GM21825 (cell line): Measurements from ENCODE around the gene RNF187.
"Not testable (repeated sequence)": the region's sequence is repeated elsewhere in the genome, so short reads cannot be mapped to it uniquely, and the experiment has no call there.

Experiments used
- ATAC-seq: cut with Tn5 transposase; IDR thresholded peaks from one replicate; pipeline ENCODE4 v1.9.1; 2021; ENCODE audit warnings: mild to moderate bottlenecking, moderate library complexity; ENCODE audit not compliant: unreplicated experiment

The RNF187 gene

DNA sequence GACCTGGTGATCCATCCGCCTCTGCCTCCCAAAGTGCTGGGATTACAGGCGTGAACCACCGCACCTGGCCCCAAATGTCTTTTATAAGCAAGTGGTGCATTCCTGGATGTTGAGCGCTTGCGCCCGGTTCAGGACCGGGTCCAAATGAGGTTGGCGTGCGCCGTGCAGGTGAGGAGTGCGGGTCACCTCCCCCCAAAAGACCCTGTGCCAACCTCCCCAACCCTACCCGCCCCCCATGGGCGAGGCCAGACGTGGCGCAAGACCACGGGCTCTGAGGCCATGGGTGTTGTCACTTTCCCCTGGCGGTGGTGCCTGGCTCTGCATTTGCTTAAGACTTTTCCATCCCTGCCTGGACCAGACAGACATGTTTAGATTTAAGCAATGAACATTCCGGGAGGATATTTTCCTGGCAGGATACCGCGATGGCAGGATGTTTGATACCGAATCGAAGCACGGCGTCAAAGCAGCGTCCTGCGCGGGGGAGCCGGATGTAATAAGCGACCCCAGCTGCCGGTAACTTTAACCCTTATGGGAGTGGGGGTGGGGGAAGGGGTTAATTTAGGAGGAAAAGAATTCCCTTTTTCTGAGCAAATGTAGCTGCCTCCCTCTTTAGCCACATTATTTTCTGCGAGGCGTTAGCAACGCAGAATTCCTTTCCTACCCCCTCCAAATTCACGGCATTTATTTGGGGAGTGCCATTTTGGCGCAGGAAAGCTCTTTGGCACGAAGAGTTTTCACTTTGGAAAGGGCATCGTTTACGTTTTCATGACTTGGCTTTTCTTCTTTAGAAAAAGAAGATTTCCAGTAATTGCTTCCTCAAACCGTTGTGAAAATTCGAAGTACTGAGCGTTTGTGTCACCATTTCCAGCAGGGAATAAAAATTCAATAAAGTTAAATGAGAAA, 27.8 kb upstream of the RNF187 start:
- ATAC-seq, result peak; percentile 28

DNA sequence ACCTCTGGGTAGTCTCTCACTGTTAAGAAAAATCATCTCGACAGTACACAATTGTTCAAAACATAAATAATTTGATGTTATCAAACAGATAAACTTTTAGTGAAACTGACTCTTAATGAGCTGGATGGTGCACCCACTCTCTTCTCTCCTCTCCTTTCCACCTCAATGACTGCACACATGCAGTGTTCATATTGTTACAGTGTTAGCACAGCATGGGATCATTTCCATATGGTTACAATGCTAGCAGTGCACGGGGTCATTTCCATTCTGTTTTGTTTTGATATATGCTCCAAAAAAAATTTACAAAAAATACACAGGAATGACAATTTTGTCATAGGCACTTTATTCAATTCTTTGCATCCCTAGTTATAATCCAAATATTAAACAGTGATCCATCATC, 26.4 kb upstream of the RNF187 start:
- no peak for ATAC-seq

DNA sequence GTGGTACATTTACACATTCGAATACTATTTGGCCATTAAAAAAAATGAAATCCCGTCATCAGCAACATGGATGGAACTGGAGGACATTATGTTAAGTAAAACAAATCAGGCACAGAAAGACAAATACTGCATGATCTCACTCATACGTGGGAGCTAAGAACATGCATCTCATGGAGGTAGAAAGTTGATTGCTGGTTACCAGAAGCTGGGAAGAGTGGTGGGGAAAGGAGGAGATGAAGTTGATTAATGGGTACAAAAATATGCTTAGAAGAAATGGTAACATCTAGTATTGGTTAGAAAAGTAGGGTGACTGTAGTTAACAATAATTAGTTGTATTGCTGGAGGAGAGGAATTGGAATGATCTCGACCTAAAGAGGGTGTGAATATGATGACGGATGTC, 24.6 kb upstream of the RNF187 start:
- ATAC-seq, result no peak

DNA sequence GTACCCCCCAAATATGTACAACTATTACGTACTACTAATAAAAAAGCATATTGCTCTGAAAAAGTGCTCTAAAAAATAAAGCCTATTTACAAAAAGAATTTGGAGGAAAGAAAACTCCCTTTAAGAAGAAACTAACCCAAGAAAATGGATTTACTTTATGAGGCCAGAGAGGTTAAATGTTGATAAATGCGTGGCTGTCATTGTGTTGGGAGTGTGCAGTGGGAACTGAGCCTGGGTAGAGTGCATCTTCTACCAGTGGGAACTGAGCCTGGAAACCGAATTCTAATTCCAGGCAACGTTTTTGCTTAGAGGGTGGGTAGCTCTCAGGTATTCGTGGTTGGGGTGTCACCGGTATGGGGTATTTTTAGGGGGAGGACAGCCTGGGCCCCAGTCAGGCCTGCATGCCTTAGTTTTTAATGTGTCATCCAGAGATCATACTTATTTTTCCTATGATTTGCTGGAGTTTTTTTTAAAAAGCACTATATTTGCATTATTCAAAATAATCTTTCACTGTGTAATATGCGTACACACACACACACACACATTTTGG, 24.1 kb upstream of the RNF187 start:
- ATAC-seq, result no peak

DNA sequence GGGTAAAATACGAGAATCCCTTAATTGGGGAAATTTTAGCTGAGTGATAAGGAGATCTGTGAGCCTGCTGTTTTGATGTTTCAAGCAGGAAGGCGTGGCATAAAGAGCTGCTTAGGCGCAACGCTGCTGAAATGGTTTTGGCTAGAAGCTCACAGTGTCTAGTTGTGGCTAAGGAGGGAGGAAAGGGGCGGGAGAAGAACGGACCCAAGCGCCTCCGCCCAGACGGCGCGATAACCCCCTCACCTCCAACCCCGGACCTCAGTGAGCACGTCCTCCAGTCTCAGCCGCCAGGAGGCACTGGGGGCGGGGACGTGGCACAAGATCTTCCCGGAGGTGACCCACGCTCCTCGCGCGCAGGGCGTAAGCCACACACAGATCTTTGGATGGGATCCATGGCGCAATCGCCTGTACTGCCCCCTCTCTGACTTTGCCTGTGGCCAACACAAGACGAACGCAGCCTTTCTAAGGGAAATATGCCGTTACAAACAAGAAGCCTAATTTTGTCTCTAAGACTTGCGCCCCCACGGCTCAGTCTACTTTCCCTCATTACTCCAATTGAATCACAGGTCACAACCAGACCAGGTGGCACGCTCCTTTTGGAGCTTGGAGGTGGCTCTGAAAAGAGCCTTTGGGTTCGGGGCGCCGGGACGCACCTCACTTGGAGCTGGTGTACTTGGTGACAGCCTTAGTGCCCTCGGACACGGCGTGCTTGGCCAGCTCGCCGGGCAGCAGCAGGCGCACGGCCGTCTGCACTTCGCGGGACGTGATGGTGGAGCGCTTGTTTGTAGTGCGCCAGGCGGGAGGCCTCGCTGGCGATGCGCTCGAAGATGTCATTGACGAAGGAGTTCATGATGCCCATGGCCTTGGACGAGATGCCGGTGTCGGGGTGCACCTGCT, 23.4 kb upstream of the RNF187 start:
- ATAC-seq, result peak; percentile 53

DNA sequence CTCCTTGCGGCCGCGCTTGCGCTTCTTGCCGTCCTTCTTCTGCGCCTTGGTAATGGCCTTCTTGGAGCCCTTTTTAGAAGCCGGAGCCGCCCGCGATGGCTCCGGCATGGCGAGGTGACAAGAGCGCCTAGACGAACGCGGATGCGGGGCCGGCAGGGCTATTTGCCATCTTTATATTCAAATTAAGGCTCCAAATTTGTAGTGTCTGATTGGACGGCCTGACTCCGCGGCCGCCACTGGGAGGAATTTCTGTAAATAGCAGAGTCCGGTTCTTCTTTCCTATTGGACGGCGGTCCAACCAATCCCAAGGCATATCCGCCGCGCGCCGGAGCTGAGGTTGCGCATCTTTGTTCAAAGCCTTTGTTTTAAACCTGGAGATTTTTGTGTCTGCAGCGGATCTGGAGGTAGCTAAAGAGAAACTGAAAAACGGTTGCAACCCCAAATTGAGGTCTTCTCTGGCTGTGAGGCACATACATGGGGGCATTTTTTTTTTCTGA, 22.6 kb upstream of the RNF187 start:
- ATAC-seq, result peak; percentile 75

DNA sequence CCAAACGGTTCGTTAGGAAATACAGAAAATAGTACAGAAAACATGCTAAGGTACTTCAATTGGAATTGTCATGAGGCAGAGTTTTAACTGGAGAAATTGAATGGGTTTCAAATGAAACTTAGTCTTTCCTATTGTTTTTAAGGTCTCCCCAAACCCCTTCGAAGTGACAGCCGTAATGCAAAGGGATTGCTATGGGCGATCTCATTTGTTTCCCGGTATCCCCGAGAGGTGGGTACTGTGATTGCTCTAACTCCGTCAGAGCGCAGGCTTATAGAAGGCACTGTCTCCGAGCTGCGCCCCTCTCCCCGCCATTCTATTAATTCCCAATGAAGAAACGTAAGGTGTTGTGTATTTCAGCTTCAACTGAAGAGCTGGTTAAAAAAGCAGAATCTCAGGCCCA, 22.0 kb upstream of the RNF187 start:
- ATAC-seq, result no peak

DNA sequence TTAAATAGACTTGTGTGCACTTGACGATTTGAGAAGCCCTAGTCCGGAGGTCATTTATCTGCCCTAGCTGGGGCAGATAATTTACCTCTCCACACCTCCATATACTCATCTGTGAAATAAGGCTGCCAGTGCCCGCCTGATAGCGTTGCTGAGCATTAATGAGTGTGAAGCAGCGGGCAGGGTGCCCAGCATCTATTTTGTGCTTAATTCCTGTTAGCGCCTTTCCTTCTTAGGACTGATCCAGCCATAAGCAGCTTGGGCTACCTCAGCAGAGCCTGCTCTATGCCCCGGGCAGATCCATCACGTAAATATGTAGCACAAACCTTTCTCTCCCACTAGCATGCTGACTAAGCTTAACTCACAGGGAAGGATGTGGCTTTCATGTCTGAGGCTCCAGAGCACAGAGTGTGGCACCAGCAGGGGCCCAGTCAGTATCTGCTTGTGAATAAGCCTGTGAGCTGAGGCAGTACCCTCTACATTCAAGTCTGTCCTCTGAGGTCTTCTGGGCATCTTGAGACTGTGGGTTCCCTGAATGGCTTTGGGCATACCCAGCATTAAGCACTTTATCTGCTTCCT, 21.5 kb upstream of the RNF187 start:
- ATAC-seq, result no peak

DNA sequence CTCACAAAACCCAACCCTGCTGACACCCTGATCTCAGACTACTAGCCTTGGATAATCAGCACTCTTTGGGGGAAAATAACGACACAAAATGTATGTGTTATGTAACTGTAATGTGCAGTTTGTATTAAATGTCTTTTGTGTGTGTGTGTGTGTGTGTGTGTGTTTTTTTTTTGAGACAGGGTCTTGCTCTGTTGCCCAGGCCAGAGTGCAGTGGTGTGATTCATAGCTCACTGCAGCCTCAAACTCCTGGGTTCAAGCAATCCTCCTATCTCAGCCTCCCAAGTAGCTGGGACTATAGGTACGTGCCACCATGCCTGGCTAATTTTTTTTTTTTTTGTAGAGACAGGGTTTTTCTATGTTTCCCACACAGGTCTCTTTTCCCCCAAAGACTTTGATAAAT, 19.0 kb upstream of the RNF187 start:
- not testable (repeated sequence) for ATAC-seq

DNA sequence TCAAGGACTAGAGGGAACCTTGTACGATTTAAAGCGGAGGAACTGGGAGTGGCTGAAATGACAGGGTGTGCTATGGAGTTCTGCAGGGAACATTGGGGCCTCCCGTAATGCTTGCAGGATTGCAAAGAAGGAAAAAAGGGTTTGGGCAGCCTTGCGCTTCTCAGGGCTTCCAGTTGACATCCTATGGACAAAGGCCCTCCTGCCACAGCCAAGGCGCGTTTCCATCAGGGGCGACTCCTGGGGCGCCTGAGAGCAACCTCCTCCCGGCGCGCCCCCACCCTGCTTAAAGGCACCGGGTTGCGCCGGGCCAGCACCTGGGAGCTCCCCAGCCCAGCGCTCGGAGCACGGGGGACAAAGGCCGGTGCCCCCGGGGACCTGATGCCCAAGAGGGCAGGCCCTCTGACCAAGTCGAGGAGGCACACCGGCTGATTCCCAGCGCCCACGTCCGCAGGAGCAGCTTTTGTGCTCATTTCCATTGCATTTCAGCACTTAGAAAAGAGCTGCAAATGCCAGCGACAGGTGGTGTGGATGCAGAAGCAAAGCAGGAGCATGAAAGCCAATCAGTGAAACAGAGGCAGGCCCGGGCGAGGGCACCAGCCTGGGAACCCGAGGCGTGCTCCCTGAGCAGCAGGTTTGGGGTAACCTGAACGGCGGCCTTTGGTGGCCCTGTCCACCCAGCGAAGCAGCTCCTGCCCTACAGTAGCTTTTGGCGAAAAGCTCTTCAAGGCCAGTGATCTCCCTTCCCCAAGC, 17.6 kb upstream of the RNF187 start:
- no peak for ATAC-seq

DNA sequence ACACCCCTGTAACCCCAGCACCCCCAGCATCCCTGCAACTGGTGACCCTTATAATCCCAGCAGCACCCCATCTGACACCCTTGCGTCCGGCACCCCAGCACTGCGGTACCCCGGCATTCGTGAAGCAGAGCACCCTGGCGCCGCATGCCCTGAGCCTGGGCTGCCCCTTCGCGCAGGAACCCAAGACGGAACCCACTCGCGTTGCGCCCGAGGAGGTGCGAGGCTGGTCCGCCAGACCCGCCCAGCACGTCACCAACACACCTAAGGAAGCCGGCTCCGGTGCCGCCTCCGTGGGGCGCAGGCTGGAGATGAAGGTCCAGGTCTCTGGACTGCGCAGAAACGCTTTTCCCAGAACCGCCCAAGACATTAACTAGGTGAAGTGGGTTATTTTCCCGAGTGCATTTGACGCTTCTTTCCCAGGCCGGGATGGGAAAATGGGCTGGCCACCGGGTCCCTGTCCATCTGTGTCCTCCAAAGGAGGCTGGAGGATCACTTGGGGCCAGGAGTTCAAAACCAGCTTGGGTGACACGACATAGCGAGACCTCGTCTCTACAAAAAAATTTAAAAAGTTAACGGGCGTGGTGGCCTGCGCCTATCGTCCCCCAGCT, 15.9 kb upstream of the RNF187 start:
- ATAC-seq, result no peak

DNA sequence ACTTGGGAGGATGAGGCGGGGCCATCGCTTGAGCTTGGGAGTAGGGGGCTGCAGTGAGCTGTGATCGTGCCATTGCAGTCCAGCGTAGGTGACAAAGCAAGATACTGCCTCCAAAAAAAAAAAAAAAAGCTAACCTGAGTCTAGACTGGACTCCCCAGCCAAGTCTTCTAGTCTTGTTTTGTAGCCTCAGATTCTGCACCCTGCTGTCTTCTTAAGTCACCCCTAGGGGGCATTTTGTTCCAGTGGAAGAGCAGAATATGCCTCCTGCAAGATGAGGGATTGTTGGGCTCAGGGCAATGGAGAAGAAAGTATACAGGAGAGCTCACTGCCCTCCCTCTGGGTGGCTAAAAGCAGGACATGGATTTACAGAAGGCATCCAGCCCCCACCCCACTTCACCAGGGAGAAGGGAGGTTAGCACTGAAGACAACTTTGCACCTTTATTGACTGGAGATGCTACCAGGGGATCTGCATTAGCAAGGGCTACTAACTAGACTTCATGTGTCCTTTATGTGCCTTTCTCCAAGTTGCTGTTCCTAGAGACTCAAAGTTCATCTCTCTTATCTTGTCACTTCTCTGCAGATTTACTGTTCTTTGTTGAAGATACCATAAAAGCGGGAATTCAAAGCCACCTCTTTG, 15.3 kb upstream of the RNF187 start:
- peak; percentile 60 for ATAC-seq

DNA sequence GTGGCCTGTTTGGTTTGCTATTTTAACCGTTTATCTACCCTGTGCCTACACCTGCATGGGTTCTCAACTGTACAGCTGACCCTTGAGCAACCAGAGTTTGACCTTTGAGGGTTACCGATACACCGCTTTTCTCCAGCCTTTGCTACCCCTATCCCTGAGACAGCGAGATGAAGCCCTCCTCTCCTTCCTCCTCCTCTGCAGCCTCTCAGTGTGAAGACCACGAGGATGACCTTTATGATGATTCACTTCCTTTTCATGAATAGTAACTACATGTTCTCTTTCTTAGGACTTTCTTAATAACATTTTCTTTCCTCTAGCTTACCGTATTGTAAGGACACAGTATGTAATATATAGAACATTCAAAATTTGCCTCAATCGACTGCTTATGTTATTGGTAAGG, 14.5 kb upstream of the RNF187 start:
- no peak for ATAC-seq

DNA sequence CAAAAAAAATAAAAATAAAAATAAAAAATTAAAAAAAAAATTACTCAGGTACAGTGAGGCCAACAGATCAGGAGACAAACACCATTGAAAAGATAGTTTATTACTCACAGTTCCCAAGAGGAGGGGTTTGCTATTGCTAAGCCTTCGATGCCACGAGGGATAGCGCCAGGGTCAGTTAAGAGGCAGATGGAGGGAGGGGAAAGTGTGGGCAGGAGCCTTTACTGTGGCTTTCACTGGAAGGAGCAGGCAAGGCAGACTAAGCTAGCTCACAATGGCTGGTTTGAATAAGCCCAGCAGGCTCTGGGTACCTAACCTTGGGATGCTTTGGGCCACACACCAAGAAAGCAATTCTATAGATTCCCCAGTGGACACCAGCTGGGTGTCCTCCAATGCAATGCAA, 12.7 kb upstream of the RNF187 start:
- no peak for ATAC-seq

DNA sequence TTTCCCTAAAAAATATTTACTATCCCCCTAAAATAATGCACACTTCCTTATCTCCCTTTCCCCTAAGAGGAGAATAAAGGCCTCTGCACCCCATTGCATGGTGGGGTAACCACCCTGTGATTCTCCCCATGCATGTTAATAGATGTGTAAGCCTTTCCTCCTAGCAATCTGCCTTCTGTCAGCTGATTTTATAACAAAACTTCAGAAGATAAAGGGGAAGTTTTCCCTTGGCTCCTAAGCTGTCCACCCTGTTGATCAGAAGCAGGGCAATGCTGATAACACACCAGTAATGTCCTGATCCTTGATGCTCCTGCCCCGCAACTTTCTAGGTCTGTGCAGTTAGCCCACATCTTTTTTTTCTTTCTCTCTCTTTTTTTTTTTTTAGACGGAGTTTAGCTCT, 11.4 kb upstream of the RNF187 start:
- no peak for ATAC-seq

DNA sequence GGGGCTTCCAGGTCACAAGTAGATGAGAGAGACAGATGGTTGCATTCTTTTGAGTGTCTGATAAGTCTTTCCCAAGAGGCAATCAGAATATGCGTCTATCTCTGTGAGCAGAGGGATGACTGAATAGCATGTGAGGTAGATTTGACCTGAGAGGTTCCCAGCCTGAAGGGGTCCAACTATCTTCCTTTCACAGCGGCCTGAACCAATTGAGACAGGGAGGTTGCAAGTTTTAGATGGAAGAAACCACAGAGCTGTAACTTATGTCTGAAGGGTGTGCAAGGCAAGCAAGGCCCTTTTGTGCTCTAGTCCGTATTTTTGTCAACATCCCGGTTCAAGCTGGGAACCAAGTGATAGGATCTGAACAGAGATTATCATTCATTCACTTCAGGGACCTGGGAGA, 9.9 kb upstream of the RNF187 start:
- no peak for ATAC-seq

DNA sequence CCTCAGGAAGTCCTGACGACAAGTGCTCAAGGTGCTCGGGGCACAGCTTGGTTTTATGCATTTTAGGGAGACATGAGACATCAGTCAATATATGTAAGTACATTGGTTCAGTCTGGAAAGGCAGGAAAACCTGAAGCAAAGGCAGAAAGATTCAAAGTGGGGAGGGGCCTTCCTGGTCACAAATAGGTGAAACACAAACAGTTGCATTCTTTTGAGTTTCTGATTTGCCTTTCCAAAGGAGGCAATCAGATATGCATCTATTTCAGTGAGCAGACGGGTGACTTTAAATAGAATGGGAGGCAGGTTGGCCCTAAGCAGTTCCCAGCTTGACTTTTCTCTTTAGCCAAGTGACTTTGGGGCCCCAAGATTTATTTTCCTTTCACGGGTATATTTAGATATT, 8.9 kb upstream of the RNF187 start:
- no peak for ATAC-seq

DNA sequence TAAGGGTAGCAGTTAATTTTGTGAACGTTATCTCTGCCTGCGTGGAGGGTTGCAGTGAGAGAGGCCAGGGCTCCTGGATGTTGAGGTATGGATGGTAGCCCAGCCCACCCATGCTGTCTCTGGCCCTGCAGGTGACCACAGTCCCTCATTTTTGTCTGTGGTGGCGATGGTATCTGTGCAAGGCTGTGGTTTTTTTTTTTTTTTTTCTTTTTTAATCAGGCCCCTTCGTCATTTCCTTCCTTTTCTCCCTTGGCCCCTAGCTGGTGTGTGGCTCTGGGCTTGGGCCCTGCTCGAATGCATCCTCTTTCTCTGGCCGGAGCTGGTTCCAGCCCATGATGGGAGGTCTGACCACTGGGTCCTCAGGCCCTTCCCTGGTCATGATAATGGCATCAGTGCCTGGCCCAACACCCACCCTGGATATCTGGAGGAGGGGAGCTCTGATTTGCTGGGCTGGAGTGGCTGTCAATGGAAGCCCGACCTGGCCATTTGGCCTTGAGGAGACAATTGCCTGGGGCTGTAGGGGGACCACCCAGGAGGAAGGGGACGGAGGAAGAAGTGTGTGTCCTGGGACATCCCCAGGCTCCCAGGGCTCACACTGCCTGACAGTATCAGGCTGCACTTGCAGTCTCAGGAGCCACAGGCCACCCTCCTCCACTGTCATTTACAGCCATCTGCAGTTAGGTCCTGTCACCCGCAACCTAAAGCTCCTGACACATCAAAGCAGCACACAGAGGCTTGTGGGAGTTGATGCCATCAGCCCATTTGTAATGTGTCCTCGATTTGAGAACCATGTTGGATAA, 8.1 kb upstream of the RNF187 start:
- ATAC-seq, result peak; percentile 43

DNA sequence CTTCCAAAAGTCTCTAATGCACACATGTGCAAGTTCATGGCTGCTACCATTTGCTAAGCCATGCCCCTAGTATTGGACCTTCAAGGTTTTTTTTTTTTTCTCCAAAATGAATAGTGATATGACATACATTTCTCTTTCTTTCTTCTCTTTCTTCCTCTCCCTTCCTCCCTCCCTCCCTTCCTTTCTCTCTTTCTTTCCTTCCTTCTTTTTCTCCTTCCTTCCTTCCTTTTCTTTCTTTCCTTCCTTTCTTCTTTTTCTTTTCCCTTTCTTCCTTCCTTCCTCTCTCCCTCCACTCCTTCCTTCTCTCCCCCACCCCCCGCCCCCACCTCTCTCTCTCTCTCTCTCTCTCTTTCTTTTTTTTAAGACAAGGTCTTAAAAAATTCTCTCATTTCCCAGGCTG, 3.4 kb upstream of the RNF187 start:
- no peak for ATAC-seq
